Transverse colon (tissue), 4 donors: Measurements from ENCODE around the gene IL1RL2. TPM values are rescaled to one million over a fixed set of nuclear protein-coding genes. Genes with fewer than 3 reads are reported as not detected.
A peak's percentile ranks its signal among the peaks of the same experiment; 100 is the strongest.

Source experiments
- DNase-seq: peaks from one replicate; pipeline ENCODE4 v3.0.0-alpha.2; 2019
- H3K27ac ChIP-seq, 4 donors: fragments of 200-600 bp; sonication (generic); 2 replicates each; pipeline ENCODE4 v1.5.1; 2016 to 2018; ENCODE audit warnings: inconsistent platforms in 4 of 4
- H3K27me3 ChIP-seq: fragments of 200-600 bp; sonication (generic); 2 replicates; pipeline ENCODE4 v1.5.1; 2017; ENCODE audit warnings: inconsistent platforms
- H3K36me3 ChIP-seq, 4 donors: fragments of 200-600 bp; sonication (generic); 2 replicates each; pipeline ENCODE4 v1.5.1; 2017 to 2019; ENCODE audit warnings: inconsistent platforms in 4 of 4
- H3K4me1 ChIP-seq, 4 donors: fragments of 200-600 bp; sonication (generic); 2 replicates each; pipeline ENCODE4 v1.5.1; 2017 to 2020; ENCODE audit warnings: inconsistent platforms in 4 of 4
- H3K4me3 ChIP-seq, 4 donors: fragments of 200-600 bp; sonication (generic); 1 replicate in 1 of 4; 2 replicates in 3 of 4; pipeline versions ENCODE4 v1.5.1 to v1.6.1; 2017 to 2019; ENCODE audit warnings: inconsistent platforms in 4 of 4
- H3K9me3 ChIP-seq, 2 donors: fragments of 200-600 bp; sonication (generic); 2 replicates each; pipeline ENCODE4 v1.5.1; 2017 to 2019; ENCODE audit warnings: inconsistent platforms in 2 of 2
- CTCF ChIP-seq, 5 experiments: fragments of 200-600 bp in 3 of 5; fragments of 450-650 bp in 2 of 5; sonication (generic) in 3 of 5; IDR thresholded peaks; 1 replicate in 2 of 5; 2 replicates in 3 of 5; pipeline ENCODE4 v1.5.1; 2016 to 2017; ENCODE audit warnings: antibody characterized with exemption in 5 of 5, inconsistent platforms in 3 of 5, mild to moderate bottlenecking in 2 of 5, moderate library complexity in 1 of 5
- EP300 ChIP-seq: sonication (generic); formaldehyde crosslinking; IDR thresholded peaks from one replicate; pipeline ENCODE4 v1.6.1; 2017; ENCODE audit warnings: antibody characterized with exemption, low read depth
- POLR2A ChIP-seq: fragments of 450-650 bp; IDR thresholded peaks from one replicate; pipeline ENCODE4 v1.6.1; 2016; ENCODE audit warnings: antibody characterized with exemption, mild to moderate bottlenecking, moderate library complexity
- POLR2AphosphoS5 ChIP-seq, 3 donors: sonication (generic); formaldehyde crosslinking; IDR thresholded peaks; one replicate each; pipeline ENCODE4 v1.6.1; 2016; ENCODE audit warnings: antibody characterized with exemption in 3 of 3
- WGBS, 2 donors: methylation state at CpG; one replicate each; pipeline ENCODE4 v1.1.5; 2018; ENCODE audit warnings: low coverage in 1 of 2; 5-methylcytosine and 5-hydroxymethylcytosine counted together
- in situ Hi-C, 4 donors: fragments of 200-750 bp; cut with MboI; loops; one replicate each; pipeline versions ENCODE4 v1.15.0 to v1.15.1; 2017; ENCODE audit warnings: low sequenced_read_pairs in 3 of 4, low pct_ligation_motif_present in 1 of 4, low pct_unique_long_range_greater_than_20kb in 1 of 4
- intact Hi-C: fragments of 100-400 bp; cut with DNase I; formaldehyde crosslinking; loops from one replicate; pipeline ENCODE4 v1.15.1; 2023; ENCODE audit warnings: low total_unique reads
- total RNA-seq, 4 donors: library from RNA; depleted of rRNA; stranded (reverse); fragments of >200 nt; gene quantifications; one replicate each; pipeline ENCODE4 v1.1.0, GENCODE V29; 2016

Gene IL1RL2
- total RNA-seq, 4 donors from 2014 or later = 1.5 to 1.9 TPM; not detected in 2

- TF ChIP-seq POLR2A (peak; percentile 31), EP300 (no peak), POLR2AphosphoS5 (IDR thresholded peaks at IDR 0.05) (peak in 1 of 3 donors; percentile 40)
- WGBS, 2 donors = 49 to 62% methylated on average over 9 to 15 of the region's 15 CpGs
- in situ Hi-C loops = loop anchor here in 1 of 4 donors (10.0 kb wide), 1 partner anchor 116 kb away; no protein-coding TSS in a partner anchor
- intact Hi-C loops = loop anchor here (5.0 to 10.0 kb wide), 2 partner anchors 79 to 256 kb away; no protein-coding TSS in a partner anchor
- H3K9me3 ChIP-seq = peaks cover 0 to 8% of the 10 kb centered on the region in 2 donors
- H3K27ac ChIP-seq = peak overlapping the region; percentile 88 to 93 (median 92)
- DNase-seq = no peak
- no peaks in the 10 kb centered on the region for H3K27me3 ChIP-seq
- H3K36me3 ChIP-seq = no peaks in the 10 kb centered on the region
- peak overlapping the region in 3 of 4 donors; percentile 49 to 71 (median 60) for H3K4me3 ChIP-seq
- peaks cover 0 to 6% (median 3%) of the 10 kb centered on the region in 4 donors for H3K4me1 ChIP-seq
These were observed 45.5 kb upstream of the IL1RL2 start for GRCh38 chr2:102141011-102141943.

- H3K27me3 ChIP-seq = no peaks in the 10 kb centered on the region
- H3K9me3 ChIP-seq = peaks cover 0 to 8% of the 10 kb centered on the region in 2 donors
- in situ Hi-C loops (loop anchor here in 1 of 4 donors (10.0 kb wide), 1 partner anchor 117 kb away; no protein-coding TSS in a partner anchor), intact Hi-C loops (loop anchor here (5.0 to 10.0 kb wide), 2 partner anchors 80 to 257 kb away; no protein-coding TSS in a partner anchor)
- H3K4me1 ChIP-seq = peaks cover 0 to 6% (median 3%) of the 10 kb centered on the region in 4 donors
- 9 to 40% methylated on average over 5 to 48 of the region's 65 CpGs for WGBS, 2 donors
- DNase-seq = peak; percentile 81
- peak within 1 kb of the TSS; percentile 88 to 93 (median 92) for H3K27ac ChIP-seq
- no peaks in the 10 kb centered on the region for H3K36me3 ChIP-seq
- peak; percentile 75 for TF ChIP-seq POLR2A
- no peak for TF ChIP-seq CTCF (IDR thresholded peaks at IDR 0.05)
- TF ChIP-seq POLR2AphosphoS5 (IDR thresholded peaks at IDR 0.05) = peak; percentile 23 to 81 (median 75)
- TF ChIP-seq EP300 = no peak
- H3K4me3 ChIP-seq = peak within 1 kb of the TSS; percentile 49 to 71 (median 58)
These were observed 44.6 kb upstream of the IL1RL2 start, which contains the start of gene IL1R1 for GRCh38 chr2:102141970-102142828. IL1R1 (plus strand) TSS chr2:102142746; CDS start chr2:102157725, 14,979 bp downstream.

- in situ Hi-C loops (loop anchor here in 1 of 4 donors (10.0 kb wide), 1 partner anchor 118 kb away; no protein-coding TSS in a partner anchor), intact Hi-C loops (loop anchor here (5.0 to 10.0 kb wide), 2 partner anchors 81 to 258 kb away; no protein-coding TSS in a partner anchor)
- DNase-seq = no peak
- H3K27ac ChIP-seq = peak overlapping the region; percentile 88 to 93 (median 92)
- H3K4me1 ChIP-seq = peaks cover 0 to 6% (median 3%) of the 10 kb centered on the region in 4 donors
- peak overlapping the region; percentile 49 to 71 (median 58) for H3K4me3 ChIP-seq
- 11% methylated on average over 42 of the region's 42 CpGs; no CpG with 5 or more reads in 1 of the 2 donors for WGBS, 2 donors
- peak in 1 of 3 donors; percentile 10 for TF ChIP-seq POLR2AphosphoS5 (IDR thresholded peaks at IDR 0.05)
- no peak for TF ChIP-seq CTCF (IDR thresholded peaks at IDR 0.05)
- no peak for TF ChIP-seq EP300
- no peak for TF ChIP-seq POLR2A
- H3K27me3 ChIP-seq = no peaks in the 10 kb centered on the region
- H3K36me3 ChIP-seq = no peaks in the 10 kb centered on the region
- H3K9me3 ChIP-seq = peaks cover 0 to 8% of the 10 kb centered on the region in 2 donors
These were observed 43.9 kb upstream of the IL1RL2 start for GRCh38 chr2:102142829-102143449.
